ENCODE data around the gene C7orf25. TPM values are rescaled to one million over a fixed set of nuclear protein-coding genes. Genes with fewer than 3 reads are reported as not detected.
A peak's percentile ranks its signal among the peaks of the same experiment; 100 is the strongest.

Gene C7orf25
- total RNA-seq (2.3 TPM), polyA plus RNA-seq (4.1 TPM)
- long read RNA-seq, donor 1, partial matches to known transcripts, result 0 of 1 reads
- long read RNA-seq, donor 1, other reads (novel, unspliced or antisense), result 0 of 1 reads
- long read RNA-seq, donor 2, result 0 reads
- long read RNA-seq, donor 3, transcript C7orf25-201 (2 exons, 2,451 nt), result major isoform, 6 of 7 reads
- long read RNA-seq, donor 3, partial matches to known transcripts, result 0 of 7 reads
- long read RNA-seq, donor 3, other reads (novel, unspliced or antisense), result 0 of 7 reads
- long read RNA-seq, donor 4, transcript C7orf25-201 (2 exons, 2,451 nt), result major isoform, 5 of 5 reads
- long read RNA-seq, donor 4, partial matches to known transcripts, result 0 of 5 reads
- long read RNA-seq, donor 4, other reads (novel, unspliced or antisense), result 0 of 5 reads
- long read RNA-seq, donor 5, transcript C7orf25-201 (2 exons, 2,451 nt), result major isoform, 14 of 15 reads
- long read RNA-seq, donor 5, partial matches to known transcripts, result 0 of 15 reads
- long read RNA-seq, donor 5, other reads (novel, unspliced or antisense), result 0 of 15 reads
- long read RNA-seq, donor 6, partial matches to known transcripts, result 0 of 3 reads
- long read RNA-seq, donor 6, other reads (novel, unspliced or antisense), result 0 of 3 reads
- long read RNA-seq, donor 7, partial matches to known transcripts, result 0 of 5 reads
- long read RNA-seq, donor 7, other reads (novel, unspliced or antisense), result 0 of 5 reads
- long read RNA-seq, donor 8, partial matches to known transcripts, result 0 of 2 reads
- long read RNA-seq, donor 8, other reads (novel, unspliced or antisense), result 0 of 2 reads
- long read RNA-seq, donor 9, partial matches to known transcripts, result 0 of 5 reads
- long read RNA-seq, donor 9, other reads (novel, unspliced or antisense), result 0 of 5 reads
- long read RNA-seq, donor 10, partial matches to known transcripts, result 7 of 12 reads
- long read RNA-seq, donor 10, other reads (novel, unspliced or antisense), result 0 of 12 reads

DNA sequence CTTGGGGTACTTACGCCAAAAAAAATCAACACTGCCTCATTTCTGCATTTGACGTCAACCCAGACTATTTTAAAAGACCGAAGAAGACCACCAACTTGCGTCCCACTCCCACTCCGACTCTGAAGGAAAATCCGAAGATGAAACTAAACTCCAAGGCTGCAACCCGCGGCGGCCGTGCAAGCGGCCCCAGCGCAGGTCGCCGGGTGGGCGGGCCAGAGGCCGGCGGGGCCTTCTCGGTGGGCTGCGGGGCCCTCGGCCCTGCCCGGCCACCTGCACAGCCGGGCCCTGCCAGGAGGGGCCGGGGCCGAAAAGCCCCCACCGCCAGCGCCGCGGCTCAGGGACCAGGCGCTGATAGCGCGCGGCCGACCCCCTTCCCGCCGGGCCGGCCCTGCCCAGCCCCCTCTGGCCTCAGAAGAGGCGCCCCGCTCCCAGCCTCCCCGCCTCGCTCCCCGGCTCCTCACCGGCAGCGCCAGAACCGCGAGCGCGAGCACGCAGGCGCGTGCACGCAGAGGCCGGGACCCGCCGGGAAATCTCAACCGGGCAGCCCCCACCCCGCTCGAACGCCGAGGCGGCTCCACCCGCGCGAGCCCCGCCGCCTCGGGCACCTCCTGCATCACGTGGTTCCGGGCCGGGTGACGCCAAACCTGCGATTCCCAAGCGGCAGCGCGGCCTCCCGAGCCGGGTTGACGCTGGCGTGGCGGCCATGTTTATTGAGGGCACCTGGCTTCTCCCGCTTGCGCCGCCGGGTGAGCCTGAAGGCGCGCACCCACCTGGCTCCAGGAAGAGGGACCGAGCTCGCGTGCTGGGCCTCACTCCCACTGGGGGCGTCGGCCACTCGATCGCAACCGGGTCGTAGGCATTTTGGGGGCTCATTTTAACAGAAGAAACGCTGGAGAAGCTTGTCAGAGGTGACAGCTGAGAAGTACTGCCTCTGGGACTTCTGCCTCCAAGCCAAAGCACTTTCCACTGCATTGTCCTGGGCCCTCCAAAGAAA lies at the start of gene C7orf25:
TSS of gene C7orf25 (minus strand) at position 617 of the 994 bp plus-strand sequence. CDS start 1,170 bp downstream, outside the sequence.
- H3K9me3 ChIP-seq (ENCODE audit: control insufficient read depth in 2 of 2, insufficient read depth in 1 of 2, low read length in 1 of 2), result no peaks in the 10 kb centered on the region
- peak within 1 kb of the TSS; percentile 63 to 77 for H3K4me3 ChIP-seq (ENCODE audit: low read length in 2 of 2)
- DNase-seq (ENCODE audit: low read depth in 6 of 9, low spot score in 9 of 9), result peak; percentile 80 to 97 (median 92)
- peaks cover under 1 to 19% of the 10 kb centered on the region in 2 donors for H3K36me3 ChIP-seq (ENCODE audit: control insufficient read depth in 2 of 2, insufficient read depth in 2 of 2, low read length in 1 of 2)
- H3K27me3 ChIP-seq (ENCODE audit: control insufficient read depth in 2 of 2, insufficient read depth in 1 of 2, low read length in 1 of 2), result no peaks in the 10 kb centered on the region
- peak within 1 kb of the TSS; percentile 65 to 70 for H3K27ac ChIP-seq (ENCODE audit: low read depth in 1 of 2, low read length in 1 of 2)
- WGBS, result under 1% methylated on average over 95 of the region's 95 CpGs
- H3K4me1 ChIP-seq (ENCODE audit: control insufficient read depth in 2 of 2, insufficient read depth in 2 of 2, low read length in 2 of 2), result peaks cover 6 to 19% of the 10 kb centered on the region in 2 donors

DNA sequence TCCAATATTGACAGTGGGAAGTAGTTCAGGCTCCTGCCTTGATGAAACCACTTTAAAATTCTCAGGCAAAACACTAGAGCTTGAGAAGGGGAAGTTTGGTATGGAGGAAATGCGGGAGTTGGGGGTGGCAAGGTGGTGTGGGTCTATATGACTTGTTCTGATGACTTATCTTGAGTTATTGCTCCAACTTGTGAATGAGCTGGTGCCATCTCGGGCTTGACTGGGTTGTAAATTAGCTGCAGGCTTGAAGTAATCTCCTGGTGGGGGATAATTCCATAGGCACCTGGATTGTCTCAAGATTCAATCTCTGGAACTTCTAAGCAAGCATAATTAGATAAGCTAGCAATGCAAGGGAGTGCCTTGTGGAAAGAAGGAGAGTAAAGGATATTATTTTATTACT lies 49.3 kb upstream of the C7orf25 start:
- no peaks in the 10 kb centered on the region for H3K36me3 ChIP-seq (ENCODE audit: control insufficient read depth in 2 of 2, insufficient read depth in 2 of 2, low read length in 1 of 2)
- no peak overlapping the region for H3K27ac ChIP-seq (ENCODE audit: low read depth in 1 of 2, low read length in 1 of 2)
- H3K9me3 ChIP-seq (ENCODE audit: control insufficient read depth in 2 of 2, insufficient read depth in 1 of 2, low read length in 1 of 2), result no peaks in the 10 kb centered on the region
- H3K27me3 ChIP-seq (ENCODE audit: control insufficient read depth in 2 of 2, insufficient read depth in 1 of 2, low read length in 1 of 2), result no peaks in the 10 kb centered on the region
- 13% methylated on average over 2 of the region's 2 CpGs for WGBS
- H3K4me3 ChIP-seq (ENCODE audit: low read length in 2 of 2), result no peak overlapping the region
- H3K4me1 ChIP-seq (ENCODE audit: control insufficient read depth in 2 of 2, insufficient read depth in 2 of 2, low read length in 2 of 2), result no peaks in the 10 kb centered on the region
- no peak for DNase-seq (ENCODE audit: low read depth in 6 of 9, low spot score in 9 of 9)

DNA sequence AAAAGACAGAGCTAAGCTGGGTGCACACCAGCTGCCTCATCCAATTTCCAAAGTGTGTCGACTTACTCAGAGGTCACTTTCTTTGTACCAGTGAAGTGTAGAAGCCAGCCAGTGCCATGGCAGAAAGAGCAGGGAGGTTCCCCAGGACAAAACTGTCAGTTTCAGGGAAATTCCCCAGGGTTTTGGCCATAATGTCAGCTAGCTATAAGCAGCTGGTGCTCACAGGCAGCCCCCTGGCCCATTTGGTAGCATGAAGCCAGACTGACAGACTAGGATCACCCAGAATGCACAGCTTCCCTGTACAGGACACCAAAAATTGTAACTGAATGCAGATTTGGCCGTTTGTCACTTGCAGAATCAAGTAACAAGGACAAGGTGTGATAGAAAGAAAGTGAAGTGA lies 48.9 kb upstream of the C7orf25 start:
- Histone ChIP-seq H3K4me1 (ENCODE audit: control insufficient read depth in 2 of 2, insufficient read depth in 2 of 2, low read length in 2 of 2) (no peaks in the 10 kb centered on the region), H3K36me3 (ENCODE audit: control insufficient read depth in 2 of 2, insufficient read depth in 2 of 2, low read length in 1 of 2) (no peaks in the 10 kb centered on the region), H3K27ac (ENCODE audit: low read depth in 1 of 2, low read length in 1 of 2) (no peak overlapping the region), H3K4me3 (ENCODE audit: low read length in 2 of 2) (no peak overlapping the region), H3K9me3 (ENCODE audit: control insufficient read depth in 2 of 2, insufficient read depth in 1 of 2, low read length in 1 of 2) (no peaks in the 10 kb centered on the region), H3K27me3 (ENCODE audit: control insufficient read depth in 2 of 2, insufficient read depth in 1 of 2, low read length in 1 of 2) (no peaks in the 10 kb centered on the region)
- no peak for DNase-seq (ENCODE audit: low read depth in 6 of 9, low spot score in 9 of 9)
- WGBS, result 54% methylated on average over 2 of the region's 2 CpGs

DNA sequence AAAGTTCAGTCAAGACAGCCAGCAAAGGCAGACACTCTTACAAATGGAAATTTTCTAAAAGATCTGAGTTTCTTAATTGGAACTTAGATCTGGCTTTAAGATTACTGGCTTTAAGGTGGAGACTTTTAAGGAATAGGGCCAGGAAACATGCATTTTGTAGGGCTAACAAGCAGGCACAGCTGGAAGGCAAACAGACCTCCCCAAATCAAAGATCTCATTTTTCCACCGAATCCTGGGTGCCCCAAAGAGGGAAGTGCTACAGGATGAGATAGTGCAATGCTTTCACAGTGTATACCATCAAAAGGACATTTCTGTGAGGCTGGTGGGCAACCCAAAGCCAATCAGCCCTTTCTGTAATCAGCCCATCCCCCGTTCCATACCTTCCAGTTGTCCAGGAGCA lies 47.7 kb upstream of the C7orf25 start:
- Histone ChIP-seq H3K27ac (ENCODE audit: low read depth in 1 of 2, low read length in 1 of 2) (no peak overlapping the region), H3K36me3 (ENCODE audit: control insufficient read depth in 2 of 2, insufficient read depth in 2 of 2, low read length in 1 of 2) (no peaks in the 10 kb centered on the region), H3K27me3 (ENCODE audit: control insufficient read depth in 2 of 2, insufficient read depth in 1 of 2, low read length in 1 of 2) (no peaks in the 10 kb centered on the region), H3K9me3 (ENCODE audit: control insufficient read depth in 2 of 2, insufficient read depth in 1 of 2, low read length in 1 of 2) (no peaks in the 10 kb centered on the region), H3K4me1 (ENCODE audit: control insufficient read depth in 2 of 2, insufficient read depth in 2 of 2, low read length in 2 of 2) (no peaks in the 10 kb centered on the region), H3K4me3 (ENCODE audit: low read length in 2 of 2) (no peak overlapping the region)
- no peak for DNase-seq (ENCODE audit: low read depth in 6 of 9, low spot score in 9 of 9)
- WGBS, result 87% methylated on average over 2 of the region's 2 CpGs

DNA sequence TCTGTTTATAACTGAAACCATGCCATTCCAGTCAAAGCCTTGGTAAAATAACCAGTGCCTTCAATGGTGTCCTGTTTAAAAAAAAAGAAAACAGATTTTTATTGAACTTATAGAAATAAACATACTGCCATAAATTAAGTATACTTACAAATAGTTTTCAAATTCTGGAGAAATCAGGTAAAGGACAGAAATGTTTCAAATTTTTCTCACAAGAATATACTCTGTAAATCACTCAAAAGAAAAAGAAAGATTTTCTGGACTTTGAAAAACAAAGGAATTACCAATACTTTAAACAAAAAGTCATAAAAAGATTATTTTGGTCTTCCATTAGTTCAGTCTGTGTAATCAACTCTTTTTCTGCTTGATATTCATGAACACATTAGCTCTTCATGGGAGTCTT lies 44.2 kb upstream of the C7orf25 start:
- DNase-seq (ENCODE audit: low read depth in 6 of 9, low spot score in 9 of 9), result no peak
- Histone ChIP-seq H3K27me3 (ENCODE audit: control insufficient read depth in 2 of 2, insufficient read depth in 1 of 2, low read length in 1 of 2) (no peaks in the 10 kb centered on the region), H3K9me3 (ENCODE audit: control insufficient read depth in 2 of 2, insufficient read depth in 1 of 2, low read length in 1 of 2) (no peaks in the 10 kb centered on the region), H3K4me3 (ENCODE audit: low read length in 2 of 2) (no peak overlapping the region), H3K4me1 (ENCODE audit: control insufficient read depth in 2 of 2, insufficient read depth in 2 of 2, low read length in 2 of 2) (no peaks in the 10 kb centered on the region), H3K36me3 (ENCODE audit: control insufficient read depth in 2 of 2, insufficient read depth in 2 of 2, low read length in 1 of 2) (no peaks in the 10 kb centered on the region), H3K27ac (ENCODE audit: low read depth in 1 of 2, low read length in 1 of 2) (no peak overlapping the region)

DNA sequence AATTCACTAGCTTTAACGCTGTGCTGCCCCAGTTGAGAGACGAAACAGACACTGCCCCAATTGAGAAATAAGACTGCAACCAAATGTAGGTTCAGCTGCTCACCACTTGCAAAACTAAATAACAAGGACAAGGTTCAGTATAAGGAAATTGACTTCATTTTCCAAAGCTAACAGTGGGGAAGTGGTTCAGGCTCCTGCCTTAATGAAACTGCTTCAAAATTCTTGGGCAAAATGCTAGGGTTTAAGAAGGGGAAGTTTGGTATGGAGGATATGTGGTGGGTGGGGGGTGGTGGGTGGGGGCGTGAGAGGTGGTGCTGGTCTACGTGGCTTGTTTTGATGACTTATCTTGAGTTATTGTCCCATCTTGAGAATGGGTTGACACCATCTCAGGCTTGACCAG lies 42.1 kb upstream of the C7orf25 start:
- Histone ChIP-seq H3K27me3 (ENCODE audit: control insufficient read depth in 2 of 2, insufficient read depth in 1 of 2, low read length in 1 of 2) (no peaks in the 10 kb centered on the region), H3K9me3 (ENCODE audit: control insufficient read depth in 2 of 2, insufficient read depth in 1 of 2, low read length in 1 of 2) (no peaks in the 10 kb centered on the region), H3K27ac (ENCODE audit: low read depth in 1 of 2, low read length in 1 of 2) (no peak overlapping the region), H3K4me3 (ENCODE audit: low read length in 2 of 2) (no peak overlapping the region), H3K4me1 (ENCODE audit: control insufficient read depth in 2 of 2, insufficient read depth in 2 of 2, low read length in 2 of 2) (no peaks in the 10 kb centered on the region), H3K36me3 (ENCODE audit: control insufficient read depth in 2 of 2, insufficient read depth in 2 of 2, low read length in 1 of 2) (no peaks in the 10 kb centered on the region)
- WGBS, result 94% methylated on average over 4 of the region's 4 CpGs
- no peak for DNase-seq (ENCODE audit: low read depth in 6 of 9, low spot score in 9 of 9)

DNA sequence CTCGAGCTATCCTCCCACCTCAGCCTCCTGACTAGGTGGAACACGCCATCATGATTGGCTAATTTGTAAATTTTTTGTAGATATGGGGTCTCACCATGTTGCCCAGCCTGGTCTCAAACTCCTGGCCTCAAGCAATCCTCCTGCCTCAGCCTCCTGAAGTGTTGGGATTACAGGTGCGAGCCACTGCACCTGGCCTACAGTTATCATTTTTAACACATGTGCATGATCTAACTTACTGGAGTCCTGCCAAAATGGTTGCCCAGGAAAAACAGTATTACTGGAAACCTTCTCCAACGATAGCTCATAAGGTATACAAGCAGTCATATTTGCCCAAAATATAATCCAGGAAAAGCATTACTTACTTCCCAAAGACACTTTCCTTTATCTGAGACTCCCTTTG lies 40.5 kb upstream of the C7orf25 start:
- no peak overlapping the region for H3K4me3 ChIP-seq (ENCODE audit: low read length in 2 of 2)
- no peaks in the 10 kb centered on the region for H3K9me3 ChIP-seq (ENCODE audit: control insufficient read depth in 2 of 2, insufficient read depth in 1 of 2, low read length in 1 of 2)
- H3K27ac ChIP-seq (ENCODE audit: low read depth in 1 of 2, low read length in 1 of 2), result no peak overlapping the region
- no peaks in the 10 kb centered on the region for H3K36me3 ChIP-seq (ENCODE audit: control insufficient read depth in 2 of 2, insufficient read depth in 2 of 2, low read length in 1 of 2)
- H3K27me3 ChIP-seq (ENCODE audit: control insufficient read depth in 2 of 2, insufficient read depth in 1 of 2, low read length in 1 of 2), result no peaks in the 10 kb centered on the region
- no peaks in the 10 kb centered on the region for H3K4me1 ChIP-seq (ENCODE audit: control insufficient read depth in 2 of 2, insufficient read depth in 2 of 2, low read length in 2 of 2)
- DNase-seq (ENCODE audit: low read depth in 6 of 9, low spot score in 9 of 9), result no peak
- 92% methylated on average over 4 of the region's 4 CpGs for WGBS

DNA sequence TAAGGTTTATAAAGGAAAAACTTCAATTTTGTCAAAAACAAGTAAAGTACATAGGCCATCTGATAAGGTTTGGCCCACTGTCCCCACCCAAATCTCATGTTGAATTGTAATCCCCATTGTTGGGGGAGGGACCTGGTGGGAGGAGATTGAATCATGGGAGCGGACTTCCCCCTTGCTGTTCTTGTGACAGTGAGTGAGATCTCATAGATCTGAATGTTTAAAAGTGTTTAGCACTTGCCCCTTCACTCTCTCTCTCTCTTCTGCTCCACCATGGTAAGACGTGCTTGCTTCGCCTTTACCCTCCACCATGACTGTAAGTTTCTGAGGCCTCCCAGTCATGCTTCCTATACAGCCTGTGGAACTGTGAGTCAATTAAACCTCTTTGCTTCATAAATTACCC lies 38.5 kb upstream of the C7orf25 start:
- H3K4me3 ChIP-seq (ENCODE audit: low read length in 2 of 2), result no peak overlapping the region
- 60% methylated on average over 3 of the region's 3 CpGs for WGBS
- H3K36me3 ChIP-seq (ENCODE audit: control insufficient read depth in 2 of 2, insufficient read depth in 2 of 2, low read length in 1 of 2), result no peaks in the 10 kb centered on the region

More for the DNA sequence above, 38.5 kb upstream of the C7orf25 start:
- Histone ChIP-seq H3K9me3 (ENCODE audit: control insufficient read depth in 2 of 2, insufficient read depth in 1 of 2, low read length in 1 of 2) (no peaks in the 10 kb centered on the region), H3K27ac (ENCODE audit: low read depth in 1 of 2, low read length in 1 of 2) (no peak overlapping the region), H3K27me3 (ENCODE audit: control insufficient read depth in 2 of 2, insufficient read depth in 1 of 2, low read length in 1 of 2) (no peaks in the 10 kb centered on the region), H3K4me1 (ENCODE audit: control insufficient read depth in 2 of 2, insufficient read depth in 2 of 2, low read length in 2 of 2) (no peaks in the 10 kb centered on the region)
- no peak for DNase-seq (ENCODE audit: low read depth in 6 of 9, low spot score in 9 of 9)

Data from thymus (tissue), 14 donors.